ACC112 (cell line): Measurements from ENCODE around the gene PSRC1.

Experiments used
- H2AFZ ChIP-seq: fragments of 200-600 bp; sonication (generic); one replicate; pipeline ENCODE4 v1.6.0; 2017; ENCODE audit warnings: antibody characterized with exemption, low read length; ENCODE audit not compliant: unreplicated experiment
- H3K27ac ChIP-seq: fragments of 200-600 bp; sonication (generic); 2 replicates; pipeline ENCODE4 v1.5.1; 2014; ENCODE audit warnings: low read depth, mild to moderate bottlenecking, antibody characterized with exemption, low read length, moderate library complexity
- H3K27me3 ChIP-seq: fragments of 200-600 bp; sonication (generic); 2 replicates; pipeline ENCODE4 v1.6.1; 2014; ENCODE audit warnings: mild to moderate bottlenecking, antibody characterized with exemption, low read length, moderate library complexity, mixed read lengths; ENCODE audit not compliant: insufficient read depth
- H3K36me3 ChIP-seq: fragments of 200-600 bp; sonication (generic); 2 replicates; pipeline ENCODE4 v1.6.1; 2016; ENCODE audit warnings: mild to moderate bottlenecking, antibody characterized with exemption, low read length, moderate library complexity, mixed read lengths; ENCODE audit not compliant: insufficient read depth
- H3K4me1 ChIP-seq: fragments of 200-600 bp; sonication (generic); one replicate; pipeline ENCODE4 v1.6.1; 2016; ENCODE audit warnings: low read length, mixed read lengths; ENCODE audit not compliant: insufficient read depth, unreplicated experiment, control insufficient read depth
- H3K4me3 ChIP-seq: fragments of 200-600 bp; sonication (generic); 2 replicates; pipeline ENCODE4 v1.5.1; 2014; ENCODE audit warnings: mild to moderate bottlenecking, low read depth, low read length
- H3K79me2 ChIP-seq: fragments of 200-600 bp; sonication (generic); one replicate; pipeline ENCODE4 v1.6.0; 2016; ENCODE audit warnings: low read length; ENCODE audit not compliant: control insufficient read depth, unreplicated experiment, insufficient read depth

The PSRC1 gene

DNA sequence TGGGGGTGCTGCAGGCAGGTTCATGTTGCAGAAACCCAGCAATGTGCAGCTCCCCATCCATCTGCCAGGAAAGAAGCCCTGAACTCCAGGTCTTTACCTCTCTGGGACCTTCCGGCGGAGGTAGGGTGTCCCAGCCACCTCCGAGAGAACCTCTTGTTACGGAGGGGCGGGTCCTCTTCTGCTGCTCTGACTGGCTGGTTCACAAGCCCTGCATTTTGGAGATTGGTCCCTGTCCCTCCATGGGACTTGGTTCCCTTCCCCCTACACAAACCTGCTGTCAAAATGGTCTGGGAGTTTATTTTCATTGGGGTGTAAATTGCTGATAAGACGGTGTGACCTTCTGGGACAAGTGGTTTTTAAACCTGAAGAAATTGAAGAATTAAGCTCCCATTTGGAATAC lies 41.6 kb downstream of the PSRC1 start:
- peaks cover 14% of the 10 kb centered on the region for H3K4me1 ChIP-seq
- H3K4me3 ChIP-seq: no peak overlapping the region
- H3K36me3 ChIP-seq: peaks cover 24% of the 10 kb centered on the region; the same call in 1 of the 2 replicates

DNA sequence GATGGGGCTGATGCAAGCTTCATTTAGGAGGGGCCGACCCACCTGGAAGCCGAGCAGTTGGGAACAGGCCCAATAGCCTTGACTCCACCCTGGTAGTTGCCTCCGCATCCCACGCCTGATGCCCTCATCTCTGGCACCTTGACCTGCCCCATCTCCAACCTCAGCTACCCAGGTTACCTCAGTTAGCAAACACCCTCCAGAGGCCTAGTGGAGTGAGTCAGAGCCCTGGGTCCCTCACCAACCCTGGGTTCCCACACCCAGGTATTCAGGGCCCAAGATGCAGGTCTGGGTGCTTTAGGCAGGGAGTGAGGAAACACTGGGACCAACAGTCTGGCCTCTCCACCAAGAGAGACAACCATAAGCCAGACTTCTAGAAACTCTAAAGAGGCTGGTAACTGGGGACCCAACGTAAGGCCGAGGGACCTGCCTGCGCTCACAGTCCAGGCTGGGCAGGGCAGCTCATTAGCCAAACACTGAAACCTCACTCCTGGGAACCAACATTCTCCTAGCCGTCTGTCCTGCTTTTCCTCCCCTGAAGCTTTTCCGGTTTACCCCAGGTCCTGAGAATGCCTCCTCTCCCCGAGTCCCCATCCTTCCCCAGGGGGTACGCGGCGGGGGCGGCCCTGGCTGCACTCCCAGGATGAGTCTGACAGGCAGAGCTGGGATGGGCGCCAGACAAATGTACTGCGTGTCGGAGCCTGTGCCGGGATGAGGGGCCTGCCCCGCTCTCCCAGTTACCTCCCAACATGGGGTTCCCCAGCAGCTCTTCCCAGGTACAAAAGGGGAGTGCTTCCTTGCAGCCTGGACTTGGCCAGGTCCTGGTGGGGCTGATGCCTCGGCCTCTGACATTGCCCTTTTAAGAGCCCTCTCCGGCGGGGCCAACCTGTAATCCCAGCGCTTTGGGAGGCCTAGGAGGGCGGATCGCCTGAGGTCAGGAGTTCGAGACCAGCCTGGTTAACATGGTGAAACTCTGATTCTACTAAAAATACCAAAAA lies 42.5 kb downstream of the PSRC1 start:
- peak overlapping the region; percentile 77 for H3K27ac ChIP-seq
- H3K4me3 ChIP-seq: no peak overlapping the region
- peaks cover 32% of the 10 kb centered on the region; the same call in 1 of the 2 replicates for H3K36me3 ChIP-seq
- H3K79me2 ChIP-seq: no peaks in the 10 kb centered on the region
- no peaks in the 10 kb centered on the region for H3K27me3 ChIP-seq
- peaks cover 14% of the 10 kb centered on the region for H3K4me1 ChIP-seq
- no peak overlapping the region for H2AFZ ChIP-seq

More for the DNA sequence above, 41.6 kb downstream of the PSRC1 start:
- H3K27ac ChIP-seq: no peak overlapping the region
- no peaks in the 10 kb centered on the region for H3K79me2 ChIP-seq
- no peaks in the 10 kb centered on the region for H3K27me3 ChIP-seq
- no peak overlapping the region for H2AFZ ChIP-seq

DNA sequence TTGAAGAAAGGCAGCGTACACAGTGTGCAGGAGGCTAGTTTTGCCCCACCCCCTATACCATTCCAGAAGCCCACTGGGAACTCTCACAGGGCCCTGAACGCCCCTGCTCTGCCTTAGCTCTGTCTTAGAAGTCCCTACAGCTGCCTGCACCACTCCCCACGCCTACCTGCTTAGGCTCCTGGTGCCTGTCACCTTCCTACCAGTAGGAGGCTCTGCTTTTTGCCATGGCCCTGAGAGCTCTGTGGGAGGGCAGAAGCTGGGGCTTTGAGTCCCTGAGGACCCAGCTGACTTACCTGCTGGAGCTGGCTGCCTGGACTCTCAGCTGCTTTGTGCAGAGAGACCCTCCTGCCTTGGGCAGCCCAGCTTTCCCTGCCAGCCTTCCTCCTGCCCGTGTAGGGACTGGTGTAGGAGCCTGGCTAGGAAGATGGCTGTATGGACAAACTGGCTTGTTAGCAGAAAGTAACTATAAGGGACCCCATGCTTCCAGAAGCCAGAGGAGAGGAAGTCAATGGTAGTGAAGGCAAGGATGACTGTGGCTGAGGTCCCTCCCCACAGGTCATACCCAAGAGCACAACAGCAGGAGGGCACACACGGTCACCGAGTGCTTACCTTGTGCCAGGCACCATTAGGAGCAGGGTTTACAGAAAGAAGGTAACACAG lies 43.4 kb downstream of the PSRC1 start:
- Histone ChIP-seq H3K79me2 (no peaks in the 10 kb centered on the region), H3K4me3 (no peak overlapping the region), H3K36me3 (peaks cover 38% of the 10 kb centered on the region; the same call in 1 of the 2 replicates), H2AFZ (no peak overlapping the region), H3K4me1 (peaks cover 14% of the 10 kb centered on the region), H3K27ac (peak overlapping the region; percentile 77), H3K27me3 (no peaks in the 10 kb centered on the region)

DNA sequence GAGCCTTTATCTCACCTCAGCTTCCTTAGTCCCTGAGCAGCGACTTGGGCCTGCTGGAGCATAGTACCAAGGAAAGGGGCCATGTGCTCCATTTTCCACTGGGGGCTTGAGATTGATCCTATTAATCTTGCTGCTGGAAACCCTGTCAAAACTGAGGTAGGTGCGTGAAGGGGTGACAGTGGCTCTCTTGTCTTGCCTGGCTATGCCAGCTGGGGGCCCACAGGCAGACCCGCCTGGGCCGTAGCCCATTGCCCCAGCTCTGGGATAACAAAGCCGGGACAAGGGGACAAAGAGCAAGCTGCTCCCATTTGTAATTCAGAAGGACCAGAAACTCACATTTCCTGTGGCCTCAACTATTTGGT lies 43.9 kb downstream of the PSRC1 start:
- H2AFZ ChIP-seq: no peak overlapping the region
- peaks cover 14% of the 10 kb centered on the region for H3K4me1 ChIP-seq
- no peaks in the 10 kb centered on the region for H3K79me2 ChIP-seq
- peaks cover 38% of the 10 kb centered on the region; the same call in 1 of the 2 replicates for H3K36me3 ChIP-seq
- no peak overlapping the region for H3K27ac ChIP-seq
- H3K4me3 ChIP-seq: no peak overlapping the region
- H3K27me3 ChIP-seq: no peaks in the 10 kb centered on the region

DNA sequence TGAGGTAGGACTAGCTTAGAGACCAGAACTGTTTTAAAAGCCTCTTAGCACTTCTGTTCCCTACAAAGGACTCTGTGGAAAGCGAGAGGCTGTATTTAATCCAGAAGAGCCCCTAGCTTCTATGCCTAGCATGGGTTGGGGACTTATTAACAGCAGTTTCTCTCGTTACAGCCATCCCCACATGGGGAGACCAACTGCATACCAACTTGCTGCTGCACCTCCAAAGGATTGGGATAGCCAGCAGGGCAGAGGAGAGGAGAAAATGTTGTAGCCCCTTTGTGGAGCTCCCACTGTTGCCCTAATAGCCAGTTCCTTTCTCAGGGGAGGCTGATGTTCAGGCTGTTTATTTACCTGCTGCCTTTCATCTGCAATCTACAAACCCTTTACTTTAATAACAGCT lies 44.6 kb downstream of the PSRC1 start:
- peaks cover 38% of the 10 kb centered on the region; the same call in 1 of the 2 replicates for H3K36me3 ChIP-seq

DNA sequence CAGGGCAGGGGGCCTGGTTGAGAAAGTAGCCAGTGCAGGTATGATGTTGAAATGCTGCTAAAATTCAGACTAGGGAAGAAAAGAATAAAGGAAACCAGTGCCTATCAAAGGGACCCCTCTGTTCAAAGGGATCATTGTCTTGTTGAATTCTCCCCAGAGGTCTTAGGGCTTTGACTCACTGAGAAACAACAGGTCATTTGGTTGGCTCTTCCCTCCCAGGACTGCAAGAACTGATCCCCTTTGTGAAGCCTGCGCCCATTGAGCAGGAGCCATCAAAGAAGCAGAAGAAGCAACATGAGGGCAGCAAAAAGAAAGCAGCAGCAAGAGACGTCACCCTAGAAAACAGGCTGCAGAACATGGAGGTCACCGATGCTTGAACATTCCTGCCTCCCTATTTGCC lies 45.4 kb downstream of the PSRC1 start:
- H3K79me2 ChIP-seq: no peaks in the 10 kb centered on the region
- H3K27me3 ChIP-seq: no peaks in the 10 kb centered on the region
- H2AFZ ChIP-seq: no peak overlapping the region
- no peak overlapping the region for H3K4me3 ChIP-seq
- peaks cover 14% of the 10 kb centered on the region for H3K4me1 ChIP-seq
- H3K36me3 ChIP-seq: peaks cover 38% of the 10 kb centered on the region; the same call in 1 of the 2 replicates
- H3K27ac ChIP-seq: no peak overlapping the region

More for the DNA sequence above, 44.6 kb downstream of the PSRC1 start:
- H3K4me3 ChIP-seq: no peak overlapping the region
- no peaks in the 10 kb centered on the region for H3K79me2 ChIP-seq
- no peak overlapping the region for H3K27ac ChIP-seq
- no peaks in the 10 kb centered on the region for H3K27me3 ChIP-seq
- peaks cover 14% of the 10 kb centered on the region for H3K4me1 ChIP-seq
- H2AFZ ChIP-seq: no peak overlapping the region

DNA sequence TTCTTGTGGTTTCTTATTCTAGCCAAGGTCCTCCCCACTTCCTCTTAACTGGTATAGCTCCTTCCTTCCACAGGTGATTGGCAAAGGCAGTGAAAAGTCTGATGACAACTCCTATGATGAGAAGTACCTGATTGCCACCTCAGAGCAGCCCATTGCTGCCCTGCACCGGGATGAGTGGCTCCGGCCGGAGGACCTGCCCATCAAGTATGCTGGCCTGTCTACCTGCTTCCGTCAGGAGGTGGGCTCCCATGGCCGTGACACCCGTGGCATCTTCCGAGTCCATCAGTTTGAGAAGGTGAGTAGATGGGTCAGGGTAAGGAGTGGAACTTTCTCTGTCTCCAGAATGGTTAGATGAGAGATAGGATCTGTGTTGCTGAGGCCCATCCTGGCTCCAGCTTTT lies 47.8 kb downstream of the PSRC1 start:
- Histone ChIP-seq H3K27me3 (no peaks in the 10 kb centered on the region), H3K36me3 (peaks cover 45% of the 10 kb centered on the region; the same call in 1 of the 2 replicates), H3K4me3 (no peak overlapping the region), H3K27ac (no peak overlapping the region), H3K79me2 (no peaks in the 10 kb centered on the region), H3K4me1 (peaks cover 5% of the 10 kb centered on the region), H2AFZ (no peak overlapping the region)

DNA sequence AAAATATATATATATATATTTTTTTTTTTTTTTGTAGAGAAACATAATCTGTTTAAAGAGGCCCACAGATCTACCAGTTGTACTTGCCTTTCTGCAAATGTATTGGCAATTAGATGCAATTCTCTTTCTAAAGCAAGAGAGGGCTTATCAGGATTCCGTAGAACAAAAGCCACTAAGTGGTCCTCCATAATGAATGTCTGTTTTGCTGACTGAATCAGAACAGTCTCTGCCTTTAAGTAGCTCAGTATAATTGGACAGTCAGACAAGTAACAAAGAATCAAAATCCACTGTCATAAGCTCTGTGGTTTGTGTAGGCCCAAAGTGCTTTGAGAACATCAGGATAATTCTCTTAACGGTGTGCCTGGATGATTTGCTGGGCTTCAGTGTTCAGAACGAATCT lies 51.9 kb downstream of the PSRC1 start:
- Histone ChIP-seq H3K36me3 (peaks cover 40% of the 10 kb centered on the region), H3K4me1 (no peaks in the 10 kb centered on the region), H3K27ac (no peak overlapping the region), H2AFZ (no peak overlapping the region), H3K79me2 (no peaks in the 10 kb centered on the region), H3K27me3 (no peaks in the 10 kb centered on the region), H3K4me3 (no peak overlapping the region)
